Myocyte (in vitro differentiated cells): Measurements from ENCODE around the gene CRB3. TPM values are rescaled to one million over a fixed set of nuclear protein-coding genes. Genes with fewer than 3 reads are reported as not detected.

Experiments
- microRNA-seq: library from miRNA; unstranded; fragments of <30 nt; microRNA quantifications from one replicate; pipeline ENCODE4, GENCODE V29; 2016
- total RNA-seq: library from RNA; depleted of rRNA; stranded (reverse); fragments of >200 nt; gene quantifications from 2 replicates; pipeline ENCODE4 v1.2.3, GENCODE V29; 2014

The CRB3 gene
- total RNA-seq, 1 donor from 2014 or later, result not detected

Small RNAs within 50 kb of the gene (microRNA-seq; reads per million reads assigned to microRNA genes)
- 2.1 reads per million, percentile 7 among the genes with 10 or more reads in this experiment for gene MIR3940

Other genes starting within 250 kb of the CRB3 start
- 16.9 and 21.3 TPM in 2 replicates for gene MLLT1, start 184.3 kb upstream of the CRB3 start, total RNA-seq
- not detected in 2 replicates for gene ACER1, start 130.7 kb upstream of the CRB3 start, total RNA-seq
- 81.6 and 101 TPM in 2 replicates for gene CLPP, start 102.7 kb upstream of the CRB3 start, total RNA-seq
- 59.2 and 75.3 TPM in 2 replicates for gene ALKBH7, start 91.5 kb upstream of the CRB3 start, total RNA-seq
- gene PSPN, start 88.3 kb upstream of the CRB3 start, total RNA-seq, result 0.91 and 2.9 TPM in 2 replicates
- 49.7 and 52.8 TPM in 2 replicates for gene GTF2F1, start 71.1 kb upstream of the CRB3 start, total RNA-seq
- 75.7 and 87.6 TPM in 2 replicates for gene KHSRP, start 39.5 kb upstream of the CRB3 start, total RNA-seq
- not detected in 2 replicates for gene SLC25A41, start 30.5 kb upstream of the CRB3 start, total RNA-seq
- 29.9 and 33.9 TPM in 2 replicates for gene SLC25A23, start 4.5 kb upstream of the CRB3 start, total RNA-seq
- gene DENND1C, start 17.5 kb downstream of the CRB3 start, total RNA-seq, result not detected in 2 replicates
- not detected in 2 replicates for gene TUBB4A, start 38.0 kb downstream of the CRB3 start, total RNA-seq
- 1.7 and 7.2 TPM in 2 replicates for gene TNFSF9, start 66.8 kb downstream of the CRB3 start, total RNA-seq
- gene CD70, start 126.9 kb downstream of the CRB3 start, total RNA-seq, result 0.64 and 0.78 TPM in 2 replicates
- gene TNFSF14, start 205.9 kb downstream of the CRB3 start, total RNA-seq, result not detected in 2 replicates